ENCODE data around the gene CSF1. TPM values are rescaled to one million over a fixed set of nuclear protein-coding genes. Genes with fewer than 3 reads are reported as not detected.
A peak's percentile ranks its signal among the peaks of the same experiment; 100 is the strongest.

Gene CSF1
- total RNA-seq, 3 donors from 2014 or later = 28.2 to 54.7 (median 54.4) TPM

- Histone ChIP-seq H3K9me3 (no peaks in the 10 kb centered on the region), H3K36me3 (no peaks in the 10 kb centered on the region), H3K27ac (no peak overlapping the region), H3K4me1 (no peaks in the 10 kb centered on the region), H3K4me3 (no peak overlapping the region), H3K27me3 (no peaks in the 10 kb centered on the region)
- TF ChIP-seq CTCF (IDR thresholded peaks at IDR 0.05) (no peak), POLR2AphosphoS5 (IDR thresholded peaks at IDR 0.05) (no peak), POLR2A (IDR thresholded peaks at IDR 0.05) (no peak)
- DNase-seq (ENCODE audit: low spot score in 2 of 2) = no peak
- intact Hi-C loops (cut with DNase I; ENCODE audit: low total_unique reads) = no loop called here
These were observed 60.9 kb downstream of the CSF1 start for GRCh38 chr1:109971559-109971958.

- H3K36me3 ChIP-seq = no peaks in the 10 kb centered on the region
- intact Hi-C loops (cut with DNase I; ENCODE audit: low total_unique reads) = no loop called here
- no peaks in the 10 kb centered on the region for H3K4me1 ChIP-seq
- TF ChIP-seq CTCF (IDR thresholded peaks at IDR 0.05) (no peak), POLR2A (IDR thresholded peaks at IDR 0.05) (no peak), POLR2AphosphoS5 (IDR thresholded peaks at IDR 0.05) (no peak)
- no peak overlapping the region for H3K27ac ChIP-seq
- H3K4me3 ChIP-seq = no peak overlapping the region
- no peaks in the 10 kb centered on the region for H3K9me3 ChIP-seq
- no peaks in the 10 kb centered on the region for H3K27me3 ChIP-seq
- no peak for DNase-seq (ENCODE audit: low spot score in 2 of 2)
These were observed 63.5 kb downstream of the CSF1 start for GRCh38 chr1:109974191-109974590.

- DNase-seq (ENCODE audit: low spot score in 2 of 2) = no peak
- H3K27ac ChIP-seq = peak overlapping the region in 1 of 2 donors; percentile 15
- H3K36me3 ChIP-seq = no peaks in the 10 kb centered on the region
- intact Hi-C loops (cut with DNase I; ENCODE audit: low total_unique reads) = loop anchor here (5.0 kb wide), 1 partner anchor 823 kb away; no protein-coding TSS in a partner anchor
- no peaks in the 10 kb centered on the region for H3K27me3 ChIP-seq
- TF ChIP-seq POLR2A (IDR thresholded peaks at IDR 0.05) (no peak), CTCF (IDR thresholded peaks at IDR 0.05) (no peak), POLR2AphosphoS5 (IDR thresholded peaks at IDR 0.05) (no peak)
- H3K4me1 ChIP-seq = no peaks in the 10 kb centered on the region
- H3K4me3 ChIP-seq = no peak overlapping the region
- H3K9me3 ChIP-seq = no peaks in the 10 kb centered on the region
These were observed 65.1 kb downstream of the CSF1 start for GRCh38 chr1:109975718-109976117.

GRCh38 chr1:109976762-109977161, 66.1 kb downstream of the CSF1 start:
- no peak for DNase-seq (ENCODE audit: low spot score in 2 of 2)
- Histone ChIP-seq H3K27ac (no peak overlapping the region), H3K36me3 (no peaks in the 10 kb centered on the region), H3K9me3 (no peaks in the 10 kb centered on the region), H3K4me3 (no peak overlapping the region), H3K4me1 (no peaks in the 10 kb centered on the region), H3K27me3 (no peaks in the 10 kb centered on the region)
- no peak for TF ChIP-seq POLR2AphosphoS5 (IDR thresholded peaks at IDR 0.05)
- intact Hi-C loops (cut with DNase I; ENCODE audit: low total_unique reads) = loop anchor here (5.0 kb wide), 1 partner anchor 824 kb away; no protein-coding TSS in a partner anchor

- intact Hi-C loops (cut with DNase I; ENCODE audit: low total_unique reads) = loop anchor here (5.0 kb wide), 1 partner anchor 825 kb away; no protein-coding TSS in a partner anchor
These were observed 66.6 kb downstream of the CSF1 start for GRCh38 chr1:109977225-109977624.

More at GRCh38 chr1:109977225-109977624, 66.6 kb downstream of the CSF1 start:
- Histone ChIP-seq H3K9me3 (no peaks in the 10 kb centered on the region), H3K27ac (peak overlapping the region in 1 of 2 donors; percentile 32), H3K4me1 (no peaks in the 10 kb centered on the region), H3K36me3 (no peaks in the 10 kb centered on the region), H3K27me3 (no peaks in the 10 kb centered on the region), H3K4me3 (no peak overlapping the region)
- TF ChIP-seq POLR2AphosphoS5 (IDR thresholded peaks at IDR 0.05) (no peak), CTCF (IDR thresholded peaks at IDR 0.05) (no peak), POLR2A (IDR thresholded peaks at IDR 0.05) (no peak)
- no peak for DNase-seq (ENCODE audit: low spot score in 2 of 2)

Measured in breast epithelium (tissue), 4 donors.